Endodermal cell (in vitro differentiated cells): ENCODE data around the gene STX11. TPM values are rescaled to one million over a fixed set of nuclear protein-coding genes. Genes with fewer than 3 reads are reported as not detected.

Experiments used
- DNase-seq: peaks from one replicate; pipeline ENCODE4 v3.0.0-alpha.2; 2017
- H3K27ac ChIP-seq: 2 replicates; pipeline ENCODE4 v1.5.1; 2013; ENCODE audit warnings: mild to moderate bottlenecking, low read depth, low read length, moderate library complexity
- H3K27me3 ChIP-seq: 2 replicates; pipeline ENCODE4 v1.6.1; 2013; ENCODE audit warnings: mild to moderate bottlenecking, low read length, moderate library complexity; ENCODE audit not compliant: insufficient read depth, control insufficient read depth, poor library complexity, severe bottlenecking
- H3K36me3 ChIP-seq: 2 replicates; pipeline ENCODE4 v1.7.0; 2013; ENCODE audit warnings: mild to moderate bottlenecking, low read length, moderate library complexity; ENCODE audit not compliant: control insufficient read depth, insufficient read depth
- H3K4me1 ChIP-seq: one replicate; pipeline ENCODE4 v1.7.0; 2013; ENCODE audit warnings: low read length; ENCODE audit not compliant: control insufficient read depth, insufficient read depth
- H3K4me3 ChIP-seq: 2 replicates; pipeline ENCODE4 v1.5.1; 2013; ENCODE audit warnings: mild to moderate bottlenecking, low read length, moderate library complexity
- H3K9ac ChIP-seq: 2 replicates; pipeline ENCODE4 v1.6.1; 2013; ENCODE audit warnings: mild to moderate bottlenecking, low read length, moderate library complexity; ENCODE audit not compliant: poor library complexity, severe bottlenecking; ENCODE audit errors: extremely low read depth
- H3K9me3 ChIP-seq: 2 replicates; pipeline ENCODE4 v1.6.1; 2013; ENCODE audit warnings: mild to moderate bottlenecking, low read length, moderate library complexity; ENCODE audit not compliant: control insufficient read depth
- H3K27ac Mint-ChIP-seq: 2 replicates; pipeline ENCODE4 v1.8.0; 2020; ENCODE audit warnings: mixed read lengths
- H3K27me3 Mint-ChIP-seq: 2 replicates; pipeline ENCODE4 v1.8.0; 2021; ENCODE audit warnings: mild to moderate bottlenecking, mixed read lengths; ENCODE audit not compliant: insufficient read depth
- H3K36me3 Mint-ChIP-seq: 2 replicates; pipeline ENCODE4 v1.8.0; 2020; ENCODE audit warnings: low read depth, mixed read lengths
- H3K4me1 Mint-ChIP-seq: 2 replicates; pipeline ENCODE4 v1.8.0; 2020; ENCODE audit warnings: mixed read lengths
- H3K4me3 Mint-ChIP-seq: 2 replicates; pipeline ENCODE4 v1.8.0; 2020; ENCODE audit warnings: mild to moderate bottlenecking, moderate library complexity, mixed read lengths
- H3K9me3 Mint-ChIP-seq: 2 replicates; pipeline ENCODE4 v1.8.0; 2020; ENCODE audit warnings: mild to moderate bottlenecking, mixed read lengths
- WGBS, 2 experiments: methylation state at CpG; one replicate each; pipeline versions ENCODE4 v1.1.5 to v1.1.7; 2013; ENCODE audit warnings: missing lambda C conversion rate in 2 of 2, mixed read lengths in 1 of 2; ENCODE audit not compliant: insufficient coverage in 1 of 2, insufficient read length in 1 of 2; 5-methylcytosine and 5-hydroxymethylcytosine counted together
- total RNA-seq, 2 donors: library from RNA; stranded (reverse); fragmentation: NEBNext Ultra II Directional in 1 of 2; extraction: Animal tissue kit (Norgen Biotek cat#: 25700) in 1 of 2; gene quantifications; 2 replicates in 1 of 2; 3 replicates in 1 of 2; pipeline ENCODE4 v1.2.1, GENCODE V29; 2021
- TF ChIP-seq, protein P1 (sequence below): fragments of 200-600 bp; sonication (generic); conservative IDR thresholded peaks from 2 replicates; pipeline ENCODE4 v1.5.0; 2021; ENCODE audit warnings: antibody characterized with exemption, mild to moderate bottlenecking

STX11 gene
- total RNA-seq, 2 donors from 2014 or later = 0.29 TPM; not detected in 1

DNA sequence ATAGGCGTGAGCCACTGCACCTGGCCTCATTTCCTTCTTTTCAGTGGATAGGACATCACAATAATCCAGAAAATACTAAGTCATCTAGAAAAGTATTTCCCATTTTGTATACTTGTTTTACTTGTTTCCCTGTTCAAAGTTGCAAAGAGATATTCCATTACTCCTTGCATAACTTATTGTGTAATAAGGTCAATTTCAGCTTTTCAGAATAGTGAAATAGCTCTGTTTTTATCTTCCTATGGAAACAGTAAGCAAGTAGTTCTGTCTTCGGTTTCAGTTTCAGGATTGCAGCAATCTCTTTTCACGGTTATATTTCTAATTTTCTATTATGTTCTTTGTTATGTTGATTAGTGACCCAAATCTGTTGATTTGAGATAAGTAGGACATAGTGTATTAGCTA, 6.0 kb downstream of the STX11 start:
- no peak for DNase-seq

DNA sequence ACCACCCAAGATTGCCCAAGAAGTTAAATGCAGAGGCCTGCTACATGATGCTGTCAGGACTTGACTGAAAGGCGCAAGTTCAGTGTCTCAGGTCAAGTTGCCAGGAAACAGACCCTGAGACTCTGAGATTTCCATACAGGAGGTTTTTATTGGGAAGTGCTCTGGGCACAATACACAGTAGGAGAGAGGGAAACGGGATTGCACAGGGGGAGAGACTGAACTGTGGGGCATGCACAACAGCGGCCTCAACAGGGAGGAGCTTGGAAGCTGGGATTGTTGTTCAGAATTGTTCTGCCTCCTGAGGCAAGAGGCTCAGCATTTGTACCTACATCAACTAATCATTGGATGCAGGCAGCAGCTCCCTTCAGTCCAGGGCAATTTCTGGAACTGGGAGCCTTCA, 6.7 kb downstream of the STX11 start:
- H3K27me3 ChIP-seq = peaks cover 6% of the 10 kb centered on the region
- no peak overlapping the region for H3K9ac ChIP-seq
- no peak overlapping the region for H3K4me3 ChIP-seq
- no peak overlapping the region for H3K4me3 Mint-ChIP-seq
- H3K27me3 Mint-ChIP-seq = peaks cover 22% of the 10 kb centered on the region
- H3K36me3 ChIP-seq = no peaks in the 10 kb centered on the region
- no peak for DNase-seq
- H3K9me3 Mint-ChIP-seq = no peaks in the 10 kb centered on the region
- TF ChIP-seq, protein P1, sequence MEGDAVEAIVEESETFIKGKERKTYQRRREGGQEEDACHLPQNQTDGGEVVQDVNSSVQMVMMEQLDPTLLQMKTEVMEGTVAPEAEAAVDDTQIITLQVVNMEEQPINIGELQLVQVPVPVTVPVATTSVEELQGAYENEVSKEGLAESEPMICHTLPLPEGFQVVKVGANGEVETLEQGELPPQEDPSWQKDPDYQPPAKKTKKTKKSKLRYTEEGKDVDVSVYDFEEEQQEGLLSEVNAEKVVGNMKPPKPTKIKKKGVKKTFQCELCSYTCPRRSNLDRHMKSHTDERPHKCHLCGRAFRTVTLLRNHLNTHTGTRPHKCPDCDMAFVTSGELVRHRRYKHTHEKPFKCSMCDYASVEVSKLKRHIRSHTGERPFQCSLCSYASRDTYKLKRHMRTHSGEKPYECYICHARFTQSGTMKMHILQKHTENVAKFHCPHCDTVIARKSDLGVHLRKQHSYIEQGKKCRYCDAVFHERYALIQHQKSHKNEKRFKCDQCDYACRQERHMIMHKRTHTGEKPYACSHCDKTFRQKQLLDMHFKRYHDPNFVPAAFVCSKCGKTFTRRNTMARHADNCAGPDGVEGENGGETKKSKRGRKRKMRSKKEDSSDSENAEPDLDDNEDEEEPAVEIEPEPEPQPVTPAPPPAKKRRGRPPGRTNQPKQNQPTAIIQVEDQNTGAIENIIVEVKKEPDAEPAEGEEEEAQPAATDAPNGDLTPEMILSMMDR = no peak
- peaks cover 23% of the 10 kb centered on the region for H3K4me1 Mint-ChIP-seq
- H3K9me3 ChIP-seq = no peaks in the 10 kb centered on the region
- H3K27ac Mint-ChIP-seq = peak overlapping the region; percentile 75
- H3K4me1 ChIP-seq = peaks cover 10% of the 10 kb centered on the region
- H3K36me3 Mint-ChIP-seq = no peaks in the 10 kb centered on the region
- 63 to 91% methylated on average over 3 of the region's 3 CpGs for WGBS, 2 experiments
- no peak overlapping the region for H3K27ac ChIP-seq

More for the DNA sequence above, 6.0 kb downstream of the STX11 start:
- peaks cover 12% of the 10 kb centered on the region for H3K27me3 ChIP-seq
- Mint-ChIP-seq H3K9me3 (no peaks in the 10 kb centered on the region), H3K36me3 (no peaks in the 10 kb centered on the region), H3K4me3 (no peak overlapping the region), H3K4me1 (peaks cover 25% of the 10 kb centered on the region), H3K27ac (no peak overlapping the region), H3K27me3 (peaks cover 28% of the 10 kb centered on the region)
- H3K4me3 ChIP-seq = no peak overlapping the region
- H3K27ac ChIP-seq = no peak overlapping the region
- TF ChIP-seq, protein P1 = no peak
- peaks cover 10% of the 10 kb centered on the region for H3K4me1 ChIP-seq
- WGBS, 2 experiments = 93 to 100% methylated on average over 2 to 3 of the region's 3 CpGs
- H3K9me3 ChIP-seq = no peaks in the 10 kb centered on the region
- H3K9ac ChIP-seq = no peak overlapping the region
- no peaks in the 10 kb centered on the region for H3K36me3 ChIP-seq

DNA sequence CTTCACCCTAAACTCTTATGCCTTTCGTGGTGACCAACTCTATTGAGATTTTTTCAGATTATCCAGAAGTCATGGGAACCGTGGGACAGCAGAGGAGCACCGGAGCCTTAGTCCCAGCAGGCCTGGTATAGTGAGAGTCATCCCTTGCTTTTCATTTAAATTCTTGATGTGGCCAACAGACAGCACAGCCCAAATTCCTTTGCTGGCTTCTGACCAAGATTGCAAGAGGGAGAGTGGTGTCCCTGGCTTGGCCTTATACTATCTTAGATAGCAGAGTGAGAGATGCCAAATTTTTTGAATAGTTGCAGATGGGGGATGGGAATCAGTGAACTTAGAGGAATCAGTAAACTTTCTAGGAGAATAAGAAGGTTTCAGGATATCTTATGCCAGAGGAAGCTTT, 7.8 kb downstream of the STX11 start:
- H3K9ac ChIP-seq = no peak overlapping the region
- TF ChIP-seq, protein P1 = no peak
- no peaks in the 10 kb centered on the region for H3K9me3 ChIP-seq
- WGBS, 2 experiments = 65 to 79% methylated on average over 3 of the region's 3 CpGs
- no peaks in the 10 kb centered on the region for H3K36me3 Mint-ChIP-seq
- peaks cover 11% of the 10 kb centered on the region for H3K27me3 Mint-ChIP-seq
- no peak overlapping the region for H3K4me3 Mint-ChIP-seq
- no peaks in the 10 kb centered on the region for H3K36me3 ChIP-seq
- no peak overlapping the region for H3K27ac ChIP-seq
- peak; percentile 82 for DNase-seq
- H3K4me1 Mint-ChIP-seq = peaks cover 23% of the 10 kb centered on the region
- H3K4me3 ChIP-seq = peak overlapping the region; percentile 31
- no peaks in the 10 kb centered on the region for H3K9me3 Mint-ChIP-seq
- H3K27ac Mint-ChIP-seq = peak overlapping the region; percentile 75
- H3K4me1 ChIP-seq = peaks cover 10% of the 10 kb centered on the region
- no peaks in the 10 kb centered on the region for H3K27me3 ChIP-seq
